ENCODE measurements around the gene TDRD5.
A peak's percentile ranks its signal among the peaks of the same experiment; 100 is the strongest.
"Not testable (repeated sequence)": the region's sequence is repeated elsewhere in the genome, so short reads cannot be mapped to it uniquely, and the experiment has no call there.

Gene TDRD5

GRCh38 chr1:179637211-179637860 is 45.7 kb downstream of the TDRD5 start:
- TF ChIP-seq, protein P1, sequence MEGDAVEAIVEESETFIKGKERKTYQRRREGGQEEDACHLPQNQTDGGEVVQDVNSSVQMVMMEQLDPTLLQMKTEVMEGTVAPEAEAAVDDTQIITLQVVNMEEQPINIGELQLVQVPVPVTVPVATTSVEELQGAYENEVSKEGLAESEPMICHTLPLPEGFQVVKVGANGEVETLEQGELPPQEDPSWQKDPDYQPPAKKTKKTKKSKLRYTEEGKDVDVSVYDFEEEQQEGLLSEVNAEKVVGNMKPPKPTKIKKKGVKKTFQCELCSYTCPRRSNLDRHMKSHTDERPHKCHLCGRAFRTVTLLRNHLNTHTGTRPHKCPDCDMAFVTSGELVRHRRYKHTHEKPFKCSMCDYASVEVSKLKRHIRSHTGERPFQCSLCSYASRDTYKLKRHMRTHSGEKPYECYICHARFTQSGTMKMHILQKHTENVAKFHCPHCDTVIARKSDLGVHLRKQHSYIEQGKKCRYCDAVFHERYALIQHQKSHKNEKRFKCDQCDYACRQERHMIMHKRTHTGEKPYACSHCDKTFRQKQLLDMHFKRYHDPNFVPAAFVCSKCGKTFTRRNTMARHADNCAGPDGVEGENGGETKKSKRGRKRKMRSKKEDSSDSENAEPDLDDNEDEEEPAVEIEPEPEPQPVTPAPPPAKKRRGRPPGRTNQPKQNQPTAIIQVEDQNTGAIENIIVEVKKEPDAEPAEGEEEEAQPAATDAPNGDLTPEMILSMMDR (conservative IDR thresholded peaks at IDR 0.05; ENCODE audit: control insufficient read depth, insufficient read depth, low read depth, low read length), result no peak
- H3K4me3 ChIP-seq (ENCODE audit: control insufficient read depth, low read depth, low read length), result no peak overlapping the region
- DNase-seq (ENCODE audit: low read depth), result no peak

- DNase-seq (ENCODE audit: low read depth), result no peak
- H3K4me3 ChIP-seq (ENCODE audit: control insufficient read depth, low read depth, low read length), result no peak overlapping the region
- TF ChIP-seq, protein P1 (conservative IDR thresholded peaks at IDR 0.05; ENCODE audit: control insufficient read depth, insufficient read depth, low read depth, low read length), result no peak
Observed at GRCh38 chr1:179661018-179661417, 69.4 kb downstream of the TDRD5 start.

GRCh38 chr1:179663810-179664209 is 72.2 kb downstream of the TDRD5 start:
- TF ChIP-seq, protein P1 (conservative IDR thresholded peaks at IDR 0.05; ENCODE audit: control insufficient read depth, insufficient read depth, low read depth, low read length), result no peak
- DNase-seq (ENCODE audit: low read depth), result no peak

DNA sequence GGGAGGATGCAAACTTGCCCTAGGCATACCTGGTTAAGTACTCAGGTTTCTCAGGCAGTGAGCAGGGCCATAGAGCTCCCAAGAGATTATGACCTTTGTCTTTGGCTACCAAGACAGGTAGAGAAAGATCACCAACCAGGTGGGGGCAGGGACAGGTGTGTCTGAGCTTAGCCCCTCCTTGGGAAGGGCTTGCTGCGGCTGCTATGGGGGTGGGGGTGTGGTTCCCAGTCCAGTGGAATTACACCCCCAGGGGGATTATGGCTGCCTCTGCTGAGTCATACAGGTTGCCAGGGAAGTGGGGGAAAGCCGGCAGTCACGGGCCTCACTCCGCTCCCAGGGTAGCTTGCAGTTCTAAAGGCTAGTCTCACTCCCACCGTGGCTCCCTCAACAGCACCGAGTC is 86.2 kb downstream of the TDRD5 start:
- no peak overlapping the region for H3K4me3 ChIP-seq (ENCODE audit: control insufficient read depth, low read depth, low read length)
- no peak for DNase-seq (ENCODE audit: low read depth)
- TF ChIP-seq, protein P1 (conservative IDR thresholded peaks at IDR 0.05; ENCODE audit: control insufficient read depth, insufficient read depth, low read depth, low read length), result no peak

More at GRCh38 chr1:179663810-179664209, 72.2 kb downstream of the TDRD5 start:
- no peak overlapping the region for H3K4me3 ChIP-seq (ENCODE audit: control insufficient read depth, low read depth, low read length)

GRCh38 chr1:179694530-179694929 is 102.9 kb downstream of the TDRD5 start:
- not testable (repeated sequence) for DNase-seq (ENCODE audit: low read depth)

GRCh38 chr1:179702946-179703539 is 111.4 kb downstream of the TDRD5 start:
- DNase-seq (ENCODE audit: low read depth), result no peak
- TF ChIP-seq, protein P1 (conservative IDR thresholded peaks at IDR 0.05; ENCODE audit: control insufficient read depth, insufficient read depth, low read depth, low read length), result no peak
- no peak overlapping the region for H3K4me3 ChIP-seq (ENCODE audit: control insufficient read depth, low read depth, low read length)

More at GRCh38 chr1:179694530-179694929, 102.9 kb downstream of the TDRD5 start:
- not testable (repeated sequence) for H3K4me3 ChIP-seq (ENCODE audit: control insufficient read depth, low read depth, low read length)

- DNase-seq (ENCODE audit: low read depth), result peak; percentile 64
- TF ChIP-seq, protein P1 (conservative IDR thresholded peaks at IDR 0.05; ENCODE audit: control insufficient read depth, insufficient read depth, low read depth, low read length), result peak; percentile 77
- no peak overlapping the region for H3K4me3 ChIP-seq (ENCODE audit: control insufficient read depth, low read depth, low read length)
Observed at GRCh38 chr1:179706339-179706941, 114.8 kb downstream of the TDRD5 start.

All from fibroblast of mammary gland (primary cell).